HepG2 (cell line): ENCODE data around the gene ZNF512B. TPM values are rescaled to one million over a fixed set of nuclear protein-coding genes. Genes with fewer than 3 reads are reported as not detected.

Experiments used
- ATAC-seq: fragments of 200-7000 bp; cut with Tn5 transposase; 3 replicates; pipeline ENCODE4 v1.9.1; 2020; ENCODE audit warnings: mild to moderate bottlenecking, moderate library complexity
- BruUV-seq: library from RNA; stranded (reverse); fragments of 400-500 nt; replicated peaks from 2 replicates; lab custom pipeline; 2021; lab: Mats Ljungman, UMichigan
- CTCF ChIA-PET: fragments of 300-600 bp; formaldehyde crosslinking; extraction: SDS; loops from one replicate; lab custom pipeline; 2021; ENCODE audit warnings: low total read pairs, inconsistent platforms, low intra/inter-chr PET ratio; lab: Yijun Ruan, JAX
- POLR2A ChIA-PET: fragments of 350-600 bp; sonication (Branson Sonifier 250); formaldehyde crosslinking; loops from one replicate; lab custom pipeline; 2020; ENCODE audit warnings: antibody characterized with exemption, inconsistent platforms; lab: Yijun Ruan, JAX
- DNase-seq: peaks from one replicate; pipeline ENCODE4 v3.0.0-alpha.2; 2015; ENCODE audit warnings: low spot score
- FAIRE-seq: peaks from 3 replicates; lab custom pipeline; 2011; peaks lifted over from hg19 to GRCh38; lab: Jason Lieb, UNC
- H2AFZ ChIP-seq: one replicate; pipeline ENCODE4 v1.6.1; 2011; ENCODE audit warnings: low read length, inconsistent platforms
- H3K27ac ChIP-seq: fragments of 300-600 bp; 3 replicates; pipeline ENCODE4 v1.8.0; 2011; ENCODE audit warnings: mixed run types, mild to moderate bottlenecking, mixed read lengths, low read length, inconsistent platforms; ENCODE audit not compliant: insufficient read depth; ENCODE audit errors: extremely low read length
- H3K27me3 ChIP-seq, 2 experiments: fragments of 200-600 bp in 1 of 2; 2 replicates in 1 of 2; 3 replicates in 1 of 2; pipeline versions ENCODE4 v1.6.0 to v1.8.0; 2011; ENCODE audit warnings: low read length in 2 of 2, mild to moderate bottlenecking in 2 of 2, moderate library complexity in 2 of 2, inconsistent platforms in 1 of 2; ENCODE audit not compliant: insufficient read depth in 2 of 2, control insufficient read depth in 1 of 2
- H3K36me3 ChIP-seq, 2 experiments: fragments of 200-600 bp in 1 of 2; replicated peaks in 1 of 2; 2 replicates in 1 of 2; 3 replicates in 1 of 2; pipeline versions ENCODE4 v1.5.1 to v1.8.0; 2011; ENCODE audit warnings: low read length in 2 of 2, inconsistent platforms in 1 of 2; ENCODE audit not compliant: insufficient read depth in 2 of 2, control insufficient read depth in 1 of 2
- H3K4me1 ChIP-seq: 2 replicates; pipeline ENCODE4 v1.5.1; 2012; ENCODE audit warnings: low read length, inconsistent platforms; ENCODE audit not compliant: insufficient read depth
- H3K4me2 ChIP-seq: 2 replicates; pipeline ENCODE4 v1.6.0; 2011; ENCODE audit warnings: low read depth, low read length, inconsistent platforms
- H3K4me3 ChIP-seq, 3 experiments: fragments of 200-600 bp in 1 of 3; sonication (generic), shearing (Covaris generic) in 1 of 3; replicated peaks in 1 of 3; 2 replicates each; pipeline ENCODE4 v1.5.1; 2011 to 2016; ENCODE audit warnings: low read length in 3 of 3, inconsistent platforms in 2 of 3, low read depth in 2 of 3, mild to moderate bottlenecking in 2 of 3, control low read depth in 1 of 3, mixed read lengths in 1 of 3; ENCODE audit not compliant: insufficient read depth in 1 of 3
- H3K79me2 ChIP-seq: one replicate; pipeline ENCODE4 v1.6.1; 2011; ENCODE audit warnings: low read length, inconsistent platforms; ENCODE audit not compliant: insufficient read depth
- H3K9ac ChIP-seq: 2 replicates; pipeline ENCODE4 v1.6.0; 2011; ENCODE audit warnings: mild to moderate bottlenecking, low read depth, low read length, inconsistent platforms; ENCODE audit not compliant: insufficient read depth
- H3K9me3 ChIP-seq: 2 replicates; pipeline ENCODE4 v1.5.1; 2012; ENCODE audit warnings: mild to moderate bottlenecking, low read length
- H4K20me1 ChIP-seq: 2 replicates; pipeline ENCODE4 v1.6.0; 2011; ENCODE audit warnings: inconsistent platforms, mild to moderate bottlenecking, low read length, moderate library complexity; ENCODE audit not compliant: insufficient read depth
- DZIP1 ChIP-seq: sonication (generic); formaldehyde crosslinking; IDR thresholded peaks from 2 replicates; pipeline ENCODE4 v1.5.0; 2020; ENCODE audit warnings: mild to moderate bottlenecking, missing genetic modification reagents
- PHB2 ChIP-seq: fragments of 450-650 bp; IDR thresholded peaks from 2 replicates; pipeline ENCODE4 v1.6.1; 2018; ENCODE audit not compliant: partially characterized antibody
- TBX3 ChIP-seq: fragments of 450-650 bp; IDR thresholded peaks from 2 replicates; pipeline ENCODE4 v1.6.1; 2017; ENCODE audit warnings: antibody characterized with exemption, mild to moderate bottlenecking, inconsistent platforms, borderline replicate concordance
- ZMAT5 ChIP-seq: sonication (generic); formaldehyde crosslinking; IDR thresholded peaks from 2 replicates; pipeline ENCODE4 v1.5.0; 2020; ENCODE audit warnings: mild to moderate bottlenecking, low read depth, missing genetic modification reagents, borderline replicate concordance
- ZNF280B ChIP-seq: sonication (generic); formaldehyde crosslinking; IDR thresholded peaks from 2 replicates; pipeline ENCODE4 v1.5.0; 2020; ENCODE audit warnings: missing genetic modification reagents, mild to moderate bottlenecking, borderline replicate concordance
- ZNF816 ChIP-seq: sonication (generic); formaldehyde crosslinking; IDR thresholded peaks from 2 replicates; pipeline ENCODE4 v1.8.0; 2022; ENCODE audit warnings: missing genetic modification reagents, mild to moderate bottlenecking, borderline replicate concordance
- WGBS: methylation state at CpG from one replicate; pipeline ENCODE4 v1.1.6; 2017; ENCODE audit warnings: low lambda C conversion rate; 5-methylcytosine and 5-hydroxymethylcytosine counted together
- in situ Hi-C: cut with HindIII; loops from 2 replicates; pipeline ENCODE4 v1.10.0; 2017; ENCODE audit warnings: low pct_unique_long_range_greater_than_20kb; ENCODE audit not compliant: extremely low pct_ligation_motif_present
- intact Hi-C: fragments of 100-400 bp; cut with micrococcal nuclease; formaldehyde crosslinking; loops from one replicate; pipeline ENCODE4 v1.10.0; 2022; ENCODE audit not compliant: unreplicated experiment
- polyA plus RNA-seq, 8 experiments: library from polyadenylated mRNA; depleted of rRNA in 3 of 8; stranded (reverse) in 7 of 8; unstranded in 1 of 8; fragments of >200 nt; fragmentation: Illumina TruSeq in 4 of 8; extraction: Trizol in 4 of 8; gene quantifications; 2 replicates each; pipeline versions ENCODE4 v1.2.1 to v1.2.3, GENCODE V29; 2011 to 2016; ENCODE audit warnings: low read depth in 4 of 8, missing spikeins in 1 of 8, mixed read lengths in 1 of 8; ENCODE audit not compliant: insufficient read depth in 1 of 8
- total RNA-seq, 5 experiments: library from RNA; depleted of rRNA; stranded (reverse); fragments of >200 nt; fragmentation: Illumina TruSeq; extraction: Trizol; gene quantifications; 2 replicates each; pipeline ENCODE4 v1.2.3, GENCODE V29; 2016; ENCODE audit warnings: low read depth in 1 of 5
- TF ChIP-seq, protein P1 (sequence below): sonication (generic); formaldehyde crosslinking; IDR thresholded peaks from 2 replicates; pipeline ENCODE4 v1.5.0; 2020; ENCODE audit warnings: mild to moderate bottlenecking, missing genetic modification reagents

Gene ZNF512B
- total and polyA plus RNA-seq, 2 of the 13 experiments (the other 11 are each of a cell fraction or from before 2014, with no cell fraction given), result 11.5 to 30.6 TPM

GRCh38 chr20:63952769-63953168 is 17.0 kb downstream of the ZNF512B start:
- 92% methylated on average over 14 of the region's 14 CpGs for WGBS
- Histone ChIP-seq H3K4me3 (no peak overlapping the region), H3K4me1 (peaks cover 75% of the 10 kb centered on the region), H3K27ac (no peak overlapping the region), H4K20me1 (peaks cover 70% of the 10 kb centered on the region), H2AFZ (no peak overlapping the region), H3K27me3 (no peaks in the 10 kb centered on the region), H3K9me3 (no peaks in the 10 kb centered on the region), H3K4me2 (peak overlapping the region; percentile 10; the same call in 1 of the 2 replicates), H3K36me3 (peaks cover 12 to 15% of the 10 kb centered on the region in 2 experiments; a peak in 3 of 5 replicates), H3K9ac (no peak overlapping the region), H3K79me2 (peaks cover 76% of the 10 kb centered on the region)
- in situ Hi-C loops, result no loop called here
- DNase-seq (no peak), ATAC-seq (no peak), FAIRE-seq (no peak)
- CTCF ChIA-PET, result no interaction called here
- TF ChIP-seq, protein P1, sequence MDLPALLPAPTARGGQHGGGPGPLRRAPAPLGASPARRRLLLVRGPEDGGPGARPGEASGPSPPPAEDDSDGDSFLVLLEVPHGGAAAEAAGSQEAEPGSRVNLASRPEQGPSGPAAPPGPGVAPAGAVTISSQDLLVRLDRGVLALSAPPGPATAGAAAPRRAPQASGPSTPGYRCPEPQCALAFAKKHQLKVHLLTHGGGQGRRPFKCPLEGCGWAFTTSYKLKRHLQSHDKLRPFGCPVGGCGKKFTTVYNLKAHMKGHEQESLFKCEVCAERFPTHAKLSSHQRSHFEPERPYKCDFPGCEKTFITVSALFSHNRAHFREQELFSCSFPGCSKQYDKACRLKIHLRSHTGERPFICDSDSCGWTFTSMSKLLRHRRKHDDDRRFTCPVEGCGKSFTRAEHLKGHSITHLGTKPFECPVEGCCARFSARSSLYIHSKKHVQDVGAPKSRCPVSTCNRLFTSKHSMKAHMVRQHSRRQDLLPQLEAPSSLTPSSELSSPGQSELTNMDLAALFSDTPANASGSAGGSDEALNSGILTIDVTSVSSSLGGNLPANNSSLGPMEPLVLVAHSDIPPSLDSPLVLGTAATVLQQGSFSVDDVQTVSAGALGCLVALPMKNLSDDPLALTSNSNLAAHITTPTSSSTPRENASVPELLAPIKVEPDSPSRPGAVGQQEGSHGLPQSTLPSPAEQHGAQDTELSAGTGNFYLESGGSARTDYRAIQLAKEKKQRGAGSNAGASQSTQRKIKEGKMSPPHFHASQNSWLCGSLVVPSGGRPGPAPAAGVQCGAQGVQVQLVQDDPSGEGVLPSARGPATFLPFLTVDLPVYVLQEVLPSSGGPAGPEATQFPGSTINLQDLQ (CRISPR knock-in tag), result no peak
- 0 out of 2 replicates have a peak, but pooled peaks have one; percentile 44 for TF ChIP-seq DZIP1
- no peak for TF ChIP-seq PHB2
- no peak for TF ChIP-seq ZMAT5 (CRISPR knock-in tag)
- no peak for TF ChIP-seq ZNF816
- 0 out of 2 replicates have a peak, but pooled peaks have one; percentile 14 for TF ChIP-seq ZNF280B (CRISPR knock-in tag)
- TF ChIP-seq TBX3, result peak; percentile 12; the same call in 1 of the 2 replicates
- BruUV-seq, result TSS peak; percentile 7
- intact Hi-C loops, result no loop called here
- POLR2A ChIA-PET, result no interaction called here
